ENCODE measurements around the gene HTRA3. TPM values are rescaled to one million over a fixed set of nuclear protein-coding genes. Genes with fewer than 3 reads are reported as not detected.

The HTRA3 gene
- total and polyA plus RNA-seq, 2 of the 8 experiments (the other 6 are each of a cell fraction or from before 2014, with no cell fraction given): 3.2 to 5.8 TPM

DNA sequence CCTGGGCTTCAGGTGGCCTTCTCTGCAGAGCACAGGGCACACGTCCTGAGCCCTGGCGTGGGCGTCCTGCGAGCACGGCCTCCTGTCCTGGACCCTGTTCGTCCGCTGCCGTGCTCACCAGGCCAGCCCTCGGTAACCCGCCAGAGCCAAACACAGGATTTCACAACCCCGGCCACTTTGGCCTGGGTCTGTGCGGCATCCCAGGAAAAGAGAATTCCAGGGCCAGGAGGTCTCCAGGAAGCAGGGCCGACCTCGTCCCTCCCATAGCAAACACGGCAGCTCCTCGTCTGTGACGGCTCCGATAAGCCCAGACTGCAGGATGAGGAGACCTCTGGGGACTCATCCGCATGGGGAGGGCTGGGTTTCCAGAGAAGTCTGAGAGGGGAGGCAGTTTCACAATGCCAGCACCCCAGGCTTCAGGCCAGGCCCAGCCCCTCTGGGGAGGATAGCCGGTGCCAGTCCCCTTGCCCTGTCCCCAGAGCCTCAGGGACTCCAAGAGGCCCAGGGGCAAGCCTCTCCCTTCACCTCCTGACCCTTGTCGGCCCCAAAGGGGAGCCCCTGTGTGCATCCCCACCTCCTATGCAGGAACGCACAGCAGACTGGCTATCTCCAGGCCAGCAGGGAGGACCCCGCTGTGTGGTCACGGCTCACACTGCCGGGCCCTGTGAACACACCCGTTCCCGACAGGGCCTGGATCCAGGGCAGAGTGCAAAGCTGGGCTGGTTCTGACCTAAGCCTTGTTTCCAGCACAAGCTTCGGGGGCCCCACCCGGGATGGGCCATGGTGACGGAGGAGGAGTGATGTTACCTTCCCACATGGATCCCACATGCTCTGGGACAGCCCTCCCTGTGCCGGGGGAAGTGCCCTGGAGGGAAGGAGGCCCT lies 22.3 kb upstream of the HTRA3 start:
- H4K20me1 ChIP-seq (replicated peaks in 1 of 2; ENCODE audit: control insufficient read depth in 1 of 2, insufficient read depth in 2 of 2, low read length in 2 of 2): no peaks in the 10 kb centered on the region
- H3K27me3 ChIP-seq (replicated peaks in 1 of 4; ENCODE audit: control insufficient read depth in 3 of 4, extremely low read depth in 1 of 4, insufficient read depth in 3 of 4, low read length in 3 of 4): no peaks in the 10 kb centered on the region
- no peak overlapping the region for H3K23ac ChIP-seq (ENCODE audit: insufficient read length)
- no peak overlapping the region for H3K4me2 ChIP-seq (ENCODE audit: insufficient read depth in 1 of 2, low read depth in 2 of 2, low read length in 2 of 2)
- no peak overlapping the region for H4K8ac ChIP-seq (ENCODE audit: extremely low read depth, insufficient read depth, low read length)
- H3K9me3 ChIP-seq (ENCODE audit: insufficient read depth in 2 of 2, low read depth in 1 of 2, low read length in 1 of 2): no peaks in the 10 kb centered on the region
- peaks cover 0 to 3% (median 0%) of the 10 kb centered on the region in 4 experiments; a peak in 3 of 7 replicates for H3K4me1 ChIP-seq (replicated peaks in 1 of 4; ENCODE audit: control insufficient read depth in 3 of 4, insufficient read depth in 4 of 4, low read length in 3 of 4)
- H3K56ac ChIP-seq (replicated peaks; ENCODE audit: insufficient read length, low read depth, low read length): no peak overlapping the region
- no peak overlapping the region for H2BK5ac ChIP-seq (ENCODE audit: low read depth, low read length)
- H2AFZ ChIP-seq (ENCODE audit: low read length): no peak overlapping the region
- H3K18ac ChIP-seq (ENCODE audit: extremely low read depth, low read length): no peak overlapping the region
- no peak overlapping the region for H2BK120ac ChIP-seq (replicated peaks; ENCODE audit: low read depth, low read length)
- no peaks in the 10 kb centered on the region for H3K79me2 ChIP-seq (ENCODE audit: control insufficient read depth in 1 of 2, insufficient read depth in 2 of 2, low read length in 2 of 2)
- H3K27ac ChIP-seq (ENCODE audit: low read depth, low read length): no peak overlapping the region
- H3K4ac ChIP-seq (replicated peaks; ENCODE audit: insufficient read length, low read depth, low read length): no peak overlapping the region
- H2BK12ac ChIP-seq (ENCODE audit: low read depth, low read length): no peak overlapping the region
- H2AK5ac ChIP-seq (ENCODE audit: low read depth, low read length): no peak overlapping the region
- H3K4me3 ChIP-seq (ENCODE audit: extremely low read depth in 1 of 4, insufficient read depth in 2 of 4, low read depth in 3 of 4, low read length in 4 of 4): no peak overlapping the region
- DNase-seq (ENCODE audit: low read depth in 1 of 2, low spot score in 2 of 2) (no peak), FAIRE-seq (no peak)
- TF ChIP-seq TBP (IDR thresholded peaks at IDR 0.05; ENCODE audit: low read depth, low read length) (no peak), CREB1 (IDR thresholded peaks at IDR 0.05) (no peak), SUZ12 (IDR thresholded peaks at IDR 0.05; ENCODE audit: low read length) (no peak)
- no peaks in the 10 kb centered on the region for H3K36me3 ChIP-seq (ENCODE audit: control insufficient read depth in 2 of 4, insufficient read depth in 4 of 4, low read length in 3 of 4)
- H2BK15ac ChIP-seq (ENCODE audit: low read length): no peak overlapping the region
- H3K79me1 ChIP-seq (ENCODE audit: low read depth, low read length): no peaks in the 10 kb centered on the region
- H3K14ac ChIP-seq (ENCODE audit: insufficient read length): no peak overlapping the region
- H2BK20ac ChIP-seq (ENCODE audit: low read length): no peak overlapping the region
- POLR2A ChIA-PET (ENCODE audit: partially characterized antibody): no interaction called here
- no peak overlapping the region for H4K5ac ChIP-seq (ENCODE audit: insufficient read length, low read depth, low read length)
- 93% methylated on average over 30 of the region's 31 CpGs; no CpG with 5 or more reads in 1 of the 2 experiments for WGBS, 2 experiments (ENCODE audit: extremely low coverage in 1 of 2, insufficient coverage in 1 of 2, insufficient read length in 1 of 2, insufficient replicate concordance in 2 of 2, low coverage in 1 of 2, low lambda C conversion rate in 2 of 2, missing lambda C conversion rate in 1 of 2)
- CTCF ChIA-PET (ENCODE audit: partially characterized antibody): interaction anchor here (0.6 to 2.2 kb wide), 5 partner anchors 59 to 96 kb away, joined by 3 to 6 read pairs (median 4); no protein-coding TSS in a partner anchor
- H3K9ac ChIP-seq (replicated peaks in 1 of 4; ENCODE audit: extremely low read depth in 1 of 4, low read depth in 3 of 4, low read length in 3 of 4): no peak overlapping the region
- H3K23me2 ChIP-seq (ENCODE audit: low read depth, low read length): no peaks in the 10 kb centered on the region
- H4K91ac ChIP-seq (replicated peaks; ENCODE audit: insufficient read length, low read length): no peak overlapping the region

Measured in H1 (cell line).